HEK293 (cell line): ENCODE data around the gene YIPF2.

ENCODE experiments used
- CTCF ChIA-PET: fragments of 350-600 bp; formaldehyde crosslinking; extraction: SDS; loops from one replicate; lab custom pipeline; 2021; ENCODE audit warnings: antibody characterized with exemption; lab: Yijun Ruan, JAX
- POLR2A ChIA-PET: fragments of 300-600 bp; formaldehyde crosslinking; extraction: SDS; loops from one replicate; lab custom pipeline; 2020; ENCODE audit warnings: antibody characterized with exemption, inconsistent platforms; lab: Yijun Ruan, JAX
- H3K27ac ChIP-seq: fragments of 200-500 bp; sonication (Bioruptor generic); 2 replicates; pipeline ENCODE4 v1.5.1; 2014; ENCODE audit warnings: low read depth, low read length, control low read depth, inconsistent platforms; ENCODE audit errors: extremely low read depth
- H3K36me3 ChIP-seq, 2 experiments: fragments of 200-500 bp in 1 of 2; sonication (Bioruptor generic) in 1 of 2; 1 replicate in 1 of 2; 2 replicates in 1 of 2; pipeline ENCODE4 v1.5.1; 2014 to 2017; ENCODE audit warnings: inconsistent platforms in 2 of 2, low read length in 2 of 2; ENCODE audit not compliant: control insufficient read depth in 2 of 2, insufficient read depth in 1 of 2
- H3K4me1 ChIP-seq: fragments of 200-500 bp; sonication (Bioruptor generic); 2 replicates; pipeline ENCODE4 v1.5.1; 2014; ENCODE audit warnings: mild to moderate bottlenecking, low read length, inconsistent platforms; ENCODE audit not compliant: control insufficient read depth, insufficient read depth
- H3K4me3 ChIP-seq: 2 replicates; pipeline ENCODE4 v1.5.1; 2011; ENCODE audit warnings: low read depth, mild to moderate bottlenecking, control low read depth, low read length, moderate library complexity
- H3K9me3 ChIP-seq: fragments of 200-500 bp; sonication (Bioruptor generic); 2 replicates; pipeline ENCODE4 v1.5.1; 2014; ENCODE audit warnings: low read depth, low read length, inconsistent platforms; ENCODE audit not compliant: control insufficient read depth, insufficient read depth
- EGR2 ChIP-seq: fragments of 450-650 bp; formaldehyde crosslinking; IDR thresholded peaks from 2 replicates; pipeline ENCODE4 v1.5.1; 2016; ENCODE audit warnings: low read depth, missing biosample characterization, missing genetic modification characterization
- KLF1 ChIP-seq: fragments of 450-650 bp; formaldehyde crosslinking; IDR thresholded peaks from 2 replicates; pipeline ENCODE4 v1.5.1; 2016; ENCODE audit warnings: missing biosample characterization, missing genetic modification characterization
- TRIM28 ChIP-seq: IDR thresholded peaks from 2 replicates; pipeline ENCODE4 v1.6.1; 2011; ENCODE audit warnings: low read length, control low read depth, borderline replicate concordance
- YY1 ChIP-seq: fragments of 450-650 bp; formaldehyde crosslinking; IDR thresholded peaks from 2 replicates; pipeline ENCODE4 v1.5.1; 2018; ENCODE audit warnings: missing biosample characterization, missing genetic modification characterization
- ZFHX2 ChIP-seq: fragments of 450-650 bp; formaldehyde crosslinking; conservative IDR thresholded peaks from 2 replicates; pipeline ENCODE4 v1.5.1; 2016; ENCODE audit warnings: missing biosample characterization, missing genetic modification characterization
- ZNF266 ChIP-seq: fragments of 450-650 bp; formaldehyde crosslinking; IDR thresholded peaks from 2 replicates; pipeline ENCODE4 v1.5.1; 2016; ENCODE audit warnings: missing biosample characterization, missing genetic modification characterization, low read depth
- ZNF366 ChIP-seq: fragments of 450-650 bp; formaldehyde crosslinking; conservative IDR thresholded peaks from 2 replicates; pipeline ENCODE4 v1.5.1; 2016; ENCODE audit warnings: missing biosample characterization, missing genetic modification characterization
- ZNF560 ChIP-seq: fragments of 450-650 bp; formaldehyde crosslinking; IDR thresholded peaks from 2 replicates; pipeline ENCODE4 v1.5.1; 2017; ENCODE audit warnings: missing biosample characterization, missing genetic modification characterization, borderline replicate concordance
- ZNF600 ChIP-seq: fragments of 450-650 bp; formaldehyde crosslinking; IDR thresholded peaks from 2 replicates; pipeline ENCODE4 v1.5.1; 2016; ENCODE audit warnings: missing biosample characterization, missing genetic modification characterization
- ZNF624 ChIP-seq: fragments of 450-650 bp; formaldehyde crosslinking; IDR thresholded peaks from 2 replicates; pipeline ENCODE4 v1.5.1; 2017; ENCODE audit warnings: missing biosample characterization, missing genetic modification characterization
- ZNF626 ChIP-seq: fragments of 450-650 bp; sonication (Bioruptor Pico); formaldehyde crosslinking; IDR thresholded peaks from 2 replicates; pipeline ENCODE4 v1.5.1; 2018; ENCODE audit warnings: missing biosample characterization, missing genetic modification characterization, inconsistent platforms
- ZNF777 ChIP-seq: fragments of 450-650 bp; formaldehyde crosslinking; IDR thresholded peaks from 2 replicates; pipeline ENCODE4 v1.5.1; 2017; ENCODE audit warnings: missing biosample characterization, missing genetic modification characterization, borderline replicate concordance
- ZSCAN23 ChIP-seq: fragments of 450-650 bp; formaldehyde crosslinking; IDR thresholded peaks from 2 replicates; pipeline ENCODE4 v1.5.1; 2016; ENCODE audit warnings: missing biosample characterization, missing genetic modification characterization
- TF ChIP-seq, protein P1 (sequence below): fragments of 450-650 bp; formaldehyde crosslinking; IDR thresholded peaks from 2 replicates; pipeline ENCODE4 v1.5.1; 2016; ENCODE audit warnings: missing biosample characterization, missing genetic modification characterization
- TF ChIP-seq, protein P2 (sequence below): fragments of 450-650 bp; formaldehyde crosslinking; IDR thresholded peaks from 2 replicates; pipeline ENCODE4 v1.5.1; 2016; ENCODE audit warnings: missing biosample characterization, missing genetic modification characterization

Gene YIPF2

DNA sequence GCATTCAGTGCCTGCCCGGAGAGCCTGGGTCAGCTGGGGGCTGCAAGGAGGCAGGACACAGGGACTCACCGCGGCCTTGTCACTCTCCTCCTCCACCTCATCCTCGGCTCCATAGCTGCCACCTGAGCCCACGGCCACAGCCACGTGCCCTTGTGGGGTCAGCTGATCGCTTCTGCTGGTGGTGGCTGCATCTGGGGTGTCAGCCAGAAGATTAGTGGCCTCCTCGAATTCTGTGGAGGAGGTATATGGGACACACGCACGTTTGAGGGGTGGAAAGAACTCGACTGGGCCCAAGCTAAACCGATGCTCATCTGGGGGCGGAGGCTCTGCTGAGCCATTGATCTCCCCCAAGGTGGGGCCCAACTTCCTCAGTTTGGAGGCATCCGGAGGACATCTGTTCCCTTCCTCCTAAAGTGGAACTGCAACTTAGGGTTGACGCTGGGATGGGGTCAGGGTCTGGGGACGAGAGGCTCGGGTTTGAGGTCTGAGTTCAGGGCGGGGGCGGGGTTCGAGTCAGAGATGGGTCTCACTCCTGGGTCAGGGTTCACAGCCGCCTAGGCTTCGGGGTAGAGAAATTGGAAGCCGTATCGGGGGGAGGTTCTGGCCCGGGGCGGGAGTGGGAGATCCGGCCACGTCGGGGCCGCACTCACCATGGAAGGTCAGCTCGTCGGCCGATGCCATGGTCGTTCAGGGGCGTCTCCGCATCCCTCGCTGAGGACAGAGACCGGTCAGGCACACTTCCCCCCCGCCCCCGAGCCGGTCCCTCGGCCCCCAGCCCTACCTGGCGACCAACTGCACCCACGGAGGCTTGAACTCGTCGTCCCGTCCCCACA, 493 bp downstream of the YIPF2 start (continued):
- TF ChIP-seq ZNF560 (no peak), YY1 (tag by site-specific recombination) (no peak)

DNA sequence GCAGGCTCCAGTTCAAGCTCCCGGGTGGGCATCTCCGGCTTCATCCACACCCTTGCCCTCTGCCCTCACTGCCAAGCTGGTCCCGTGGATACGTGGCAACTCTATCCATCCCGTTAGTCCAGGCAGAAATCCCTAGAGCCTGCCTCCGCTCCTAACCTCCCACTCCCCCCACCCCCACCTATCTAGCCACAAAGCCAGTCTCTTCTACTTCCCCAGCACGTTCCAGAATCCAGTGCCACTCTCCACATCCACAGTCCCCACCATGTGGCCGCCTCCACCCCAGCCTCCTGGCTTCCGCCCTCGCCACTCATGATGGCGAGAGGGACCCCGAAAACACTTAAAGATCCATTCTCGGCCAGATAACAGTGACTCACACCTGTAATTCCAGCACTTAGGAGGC, 3.8 kb downstream of the YIPF2 start:
- ChIA-PET CTCF (interaction anchor here (0.7 kb wide), 1 partner anchor 366 kb away, joined by 4 read pairs; no protein-coding TSS in a partner anchor), POLR2A (interaction anchor here (0.9 to 1.2 kb wide), 2 partner anchors 9 to 27 kb away, joined by 4 read pairs; no protein-coding TSS in a partner anchor)
- Histone ChIP-seq H3K4me1 (peaks cover 3% of the 10 kb centered on the region; the same call in 1 of the 2 replicates), H3K9me3 (no peaks in the 10 kb centered on the region), H3K4me3 (no peak overlapping the region), H3K27ac (no peak overlapping the region), H3K36me3 (peaks cover 0 to 65% of the 10 kb centered on the region in 2 experiments; a peak in 2 of 3 replicates)
- TF ChIP-seq ZNF777, result no peak
- no peak for TF ChIP-seq ZNF624 (tag by site-specific recombination)
- peak; percentile 86 for TF ChIP-seq EGR2
- TF ChIP-seq KLF1 (tag by site-specific recombination), result no peak
- TF ChIP-seq TRIM28, result no peak
- no peak for TF ChIP-seq ZNF626 (tag by site-specific recombination)
- TF ChIP-seq ZNF266 (tag by site-specific recombination), result no peak
- TF ChIP-seq ZFHX2 (tag by site-specific recombination), result peak; percentile 73

DNA sequence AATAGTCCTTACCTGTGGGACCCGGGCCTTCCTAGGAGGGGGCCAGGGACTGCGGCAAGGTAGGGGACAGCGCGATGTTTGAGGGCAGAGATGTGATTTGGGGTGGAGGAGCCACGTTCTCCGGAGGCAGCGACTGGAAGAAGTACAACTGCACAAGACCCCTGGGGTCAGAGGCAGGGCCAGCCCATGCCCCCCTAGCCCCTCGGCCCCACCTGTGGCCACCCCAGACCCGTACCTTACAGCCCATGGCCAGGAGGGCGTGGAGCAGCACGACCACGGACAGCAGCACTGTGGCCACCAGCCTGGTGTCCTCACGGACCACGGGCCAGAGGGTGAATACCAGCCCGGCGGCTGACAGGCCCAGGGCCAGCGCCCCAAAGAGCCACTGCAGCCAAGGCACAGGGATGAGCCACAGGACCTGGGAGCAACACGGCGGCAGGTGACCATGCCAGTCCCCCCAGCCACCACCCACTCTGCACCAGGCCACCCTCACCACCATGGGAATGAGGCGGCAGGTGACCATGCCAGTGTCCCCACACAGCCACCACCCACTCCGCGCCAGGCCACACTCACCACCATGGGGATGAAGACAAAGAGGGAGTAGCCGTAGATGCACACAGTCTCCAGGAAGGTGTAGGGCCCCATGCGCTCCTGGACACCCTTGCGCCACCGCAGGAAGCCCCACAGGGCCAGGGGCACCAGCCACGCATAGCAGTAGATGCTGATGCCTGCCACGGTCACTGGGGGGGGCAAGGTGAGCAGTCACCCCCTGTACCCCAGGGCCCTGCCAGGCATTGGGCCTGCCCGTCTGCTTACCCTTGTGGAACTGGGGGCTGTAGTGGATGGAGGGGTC, 5.0 kb downstream of the YIPF2 start:
- peaks cover 3% of the 10 kb centered on the region; the same call in 1 of the 2 replicates for H3K4me1 ChIP-seq
- no peak overlapping the region for H3K4me3 ChIP-seq
- ChIA-PET POLR2A (no interaction called here), CTCF (interaction anchor here (0.6 kb wide), 1 partner anchor 12 kb away, joined by 3 read pairs; no protein-coding TSS in a partner anchor)
- no peaks in the 10 kb centered on the region for H3K9me3 ChIP-seq
- no peak overlapping the region for H3K27ac ChIP-seq
- TF ChIP-seq, protein P1, sequence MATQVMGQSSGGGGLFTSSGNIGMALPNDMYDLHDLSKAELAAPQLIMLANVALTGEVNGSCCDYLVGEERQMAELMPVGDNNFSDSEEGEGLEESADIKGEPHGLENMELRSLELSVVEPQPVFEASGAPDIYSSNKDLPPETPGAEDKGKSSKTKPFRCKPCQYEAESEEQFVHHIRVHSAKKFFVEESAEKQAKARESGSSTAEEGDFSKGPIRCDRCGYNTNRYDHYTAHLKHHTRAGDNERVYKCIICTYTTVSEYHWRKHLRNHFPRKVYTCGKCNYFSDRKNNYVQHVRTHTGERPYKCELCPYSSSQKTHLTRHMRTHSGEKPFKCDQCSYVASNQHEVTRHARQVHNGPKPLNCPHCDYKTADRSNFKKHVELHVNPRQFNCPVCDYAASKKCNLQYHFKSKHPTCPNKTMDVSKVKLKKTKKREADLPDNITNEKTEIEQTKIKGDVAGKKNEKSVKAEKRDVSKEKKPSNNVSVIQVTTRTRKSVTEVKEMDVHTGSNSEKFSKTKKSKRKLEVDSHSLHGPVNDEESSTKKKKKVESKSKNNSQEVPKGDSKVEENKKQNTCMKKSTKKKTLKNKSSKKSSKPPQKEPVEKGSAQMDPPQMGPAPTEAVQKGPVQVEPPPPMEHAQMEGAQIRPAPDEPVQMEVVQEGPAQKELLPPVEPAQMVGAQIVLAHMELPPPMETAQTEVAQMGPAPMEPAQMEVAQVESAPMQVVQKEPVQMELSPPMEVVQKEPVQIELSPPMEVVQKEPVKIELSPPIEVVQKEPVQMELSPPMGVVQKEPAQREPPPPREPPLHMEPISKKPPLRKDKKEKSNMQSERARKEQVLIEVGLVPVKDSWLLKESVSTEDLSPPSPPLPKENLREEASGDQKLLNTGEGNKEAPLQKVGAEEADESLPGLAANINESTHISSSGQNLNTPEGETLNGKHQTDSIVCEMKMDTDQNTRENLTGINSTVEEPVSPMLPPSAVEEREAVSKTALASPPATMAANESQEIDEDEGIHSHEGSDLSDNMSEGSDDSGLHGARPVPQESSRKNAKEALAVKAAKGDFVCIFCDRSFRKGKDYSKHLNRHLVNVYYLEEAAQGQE, result 0 out of 2 replicates have a peak, but pooled peaks have one; percentile 33
- no peak for TF ChIP-seq ZNF366 (tag by site-specific recombination)
- peaks cover 0 to 77% of the 10 kb centered on the region in 2 experiments; a peak in 2 of 3 replicates for H3K36me3 ChIP-seq

DNA sequence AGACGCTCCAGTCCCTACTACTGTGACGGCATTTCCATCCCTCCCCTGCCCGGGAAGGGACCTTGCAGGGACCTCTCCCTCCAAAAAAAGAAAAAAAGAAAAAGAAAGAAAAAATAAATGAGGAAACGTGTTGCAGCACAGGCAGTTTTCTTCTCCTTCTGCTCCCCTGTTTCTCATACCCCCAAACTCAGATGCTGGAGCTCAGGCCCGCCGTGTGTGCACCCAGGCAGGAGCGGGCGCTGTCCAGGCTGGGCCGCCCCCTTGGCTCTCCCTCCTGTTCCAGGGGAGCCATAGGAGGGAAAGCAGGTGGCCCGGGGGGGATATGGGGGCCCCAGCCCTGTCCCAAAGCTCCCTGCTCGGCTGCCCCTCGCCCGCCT, 5.8 kb downstream of the YIPF2 start:
- Histone ChIP-seq H3K9me3 (no peaks in the 10 kb centered on the region), H3K4me1 (peaks cover 3% of the 10 kb centered on the region; the same call in 1 of the 2 replicates), H3K4me3 (no peak overlapping the region), H3K36me3 (peaks cover 0 to 82% of the 10 kb centered on the region in 2 experiments; a peak in 2 of 3 replicates), H3K27ac (no peak overlapping the region)
- POLR2A ChIA-PET, result no interaction called here
- CTCF ChIA-PET, result interaction anchor here (0.6 kb wide), 1 partner anchor 12 kb away, joined by 3 read pairs; no protein-coding TSS in a partner anchor
- TF ChIP-seq ZNF600 (peak; percentile 87), ZSCAN23 (tag by site-specific recombination) (no peak)
- TF ChIP-seq, protein P1, result peak; percentile 70; the same call in 1 of the 2 replicates
- TF ChIP-seq, protein P2, sequence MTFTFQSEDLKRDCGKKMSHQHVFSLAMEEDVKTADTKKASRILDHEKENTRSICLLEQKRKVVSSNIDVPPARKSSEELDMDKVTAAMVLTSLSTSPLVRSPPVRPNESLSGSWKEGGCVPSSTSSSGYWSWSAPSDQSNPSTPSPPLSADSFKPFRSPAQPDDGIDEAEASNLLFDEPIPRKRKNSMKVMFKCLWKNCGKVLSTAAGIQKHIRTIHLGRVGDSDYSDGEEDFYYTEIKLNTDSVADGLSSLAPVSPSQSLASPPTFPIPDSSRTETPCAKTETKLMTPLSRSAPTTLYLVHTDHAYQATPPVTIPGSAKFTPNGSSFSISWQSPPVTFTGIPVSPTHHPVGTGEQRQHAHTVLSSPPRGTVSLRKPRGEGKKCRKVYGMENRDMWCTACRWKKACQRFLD (tag by site-specific recombination), result no peak
